Lower leg skin (tissue), 3 donors: ENCODE results near the gene NSUN2.

ENCODE experiments used
- POLR2A ChIP-seq, 2 donors: fragments of 450-650 bp; IDR thresholded peaks; one replicate each; pipeline ENCODE4 v1.6.1; 2016 to 2017; ENCODE audit warnings: antibody characterized with exemption in 2 of 2, mild to moderate bottlenecking in 1 of 2, moderate library complexity in 1 of 2
- TF ChIP-seq, protein P1 (sequence below), 3 donors: fragments of 450-650 bp; IDR thresholded peaks; one replicate each; pipeline ENCODE4 v1.5.1; 2016; ENCODE audit warnings: antibody characterized with exemption in 3 of 3, mild to moderate bottlenecking in 3 of 3, moderate library complexity in 2 of 3

DNA sequence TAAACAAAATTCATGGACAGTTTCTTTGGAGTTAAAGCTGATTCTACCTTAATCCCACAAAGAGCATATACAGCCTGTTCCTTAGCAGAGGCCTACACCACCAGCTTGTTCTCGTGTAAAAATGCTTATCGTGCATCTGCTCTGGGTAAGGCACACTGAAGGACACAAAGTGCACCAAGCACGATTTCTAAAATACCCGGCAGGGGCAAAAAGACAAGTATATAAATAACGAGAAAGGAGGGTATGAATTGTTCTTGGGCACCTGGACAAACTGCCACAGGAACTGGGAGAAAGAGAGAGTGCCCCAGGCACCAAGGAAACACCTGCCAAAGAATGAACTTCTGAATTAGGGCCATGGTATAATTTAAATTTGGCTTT is 25.3 kb downstream of the NSUN2 start:
- TF ChIP-seq, protein P1, sequence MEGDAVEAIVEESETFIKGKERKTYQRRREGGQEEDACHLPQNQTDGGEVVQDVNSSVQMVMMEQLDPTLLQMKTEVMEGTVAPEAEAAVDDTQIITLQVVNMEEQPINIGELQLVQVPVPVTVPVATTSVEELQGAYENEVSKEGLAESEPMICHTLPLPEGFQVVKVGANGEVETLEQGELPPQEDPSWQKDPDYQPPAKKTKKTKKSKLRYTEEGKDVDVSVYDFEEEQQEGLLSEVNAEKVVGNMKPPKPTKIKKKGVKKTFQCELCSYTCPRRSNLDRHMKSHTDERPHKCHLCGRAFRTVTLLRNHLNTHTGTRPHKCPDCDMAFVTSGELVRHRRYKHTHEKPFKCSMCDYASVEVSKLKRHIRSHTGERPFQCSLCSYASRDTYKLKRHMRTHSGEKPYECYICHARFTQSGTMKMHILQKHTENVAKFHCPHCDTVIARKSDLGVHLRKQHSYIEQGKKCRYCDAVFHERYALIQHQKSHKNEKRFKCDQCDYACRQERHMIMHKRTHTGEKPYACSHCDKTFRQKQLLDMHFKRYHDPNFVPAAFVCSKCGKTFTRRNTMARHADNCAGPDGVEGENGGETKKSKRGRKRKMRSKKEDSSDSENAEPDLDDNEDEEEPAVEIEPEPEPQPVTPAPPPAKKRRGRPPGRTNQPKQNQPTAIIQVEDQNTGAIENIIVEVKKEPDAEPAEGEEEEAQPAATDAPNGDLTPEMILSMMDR (IDR thresholded peaks at IDR 0.05) = no peak
- no peak for TF ChIP-seq POLR2A (IDR thresholded peaks at IDR 0.05)
